A673 (cell line): Measurements from ENCODE around the gene SERPINF2. TPM values are rescaled to one million over a fixed set of nuclear protein-coding genes. Genes with fewer than 3 reads are reported as not detected.
"Not testable (repeated sequence)": the region's sequence is repeated elsewhere in the genome, so short reads cannot be mapped to it uniquely, and the experiment has no call there.

Experiments used
- BruUV-seq: library from RNA; stranded (reverse); fragments of 400-500 nt; replicated peaks from 2 replicates; lab custom pipeline; 2021; lab: Mats Ljungman, UMichigan
- CTCF ChIA-PET: fragments of 300-600 bp; sonication (Branson Sonifier 250); formaldehyde crosslinking; loops from one replicate; lab custom pipeline; 2022; ENCODE audit warnings: antibody characterized with exemption; lab: Charles Lee
- POLR2A ChIA-PET: fragments of 300-600 bp; sonication (Branson Sonifier 250); formaldehyde crosslinking; loops from one replicate; lab custom pipeline; 2022; ENCODE audit warnings: antibody characterized with exemption; ENCODE audit not compliant: low non-redundant PET; lab: Charles Lee
- DNase-seq: peaks from one replicate; pipeline ENCODE4 v3.0.0-alpha.2; 2015; ENCODE audit warnings: low spot score
- H3K27ac ChIP-seq: fragments of 200-600 bp; sonication (generic); 2 replicates; pipeline ENCODE4 v1.5.1; 2016; ENCODE audit warnings: mixed run types, low read depth, mild to moderate bottlenecking, mixed read lengths, antibody characterized with exemption, low read length; ENCODE audit not compliant: poor library complexity, severe bottlenecking
- H3K27me3 ChIP-seq: fragments of 200-600 bp; sonication (generic); replicated peaks from 2 replicates; pipeline ENCODE4 v1.6.1; 2017; ENCODE audit warnings: mixed run types, low read depth, mild to moderate bottlenecking, mixed read lengths, antibody characterized with exemption, low read length; ENCODE audit not compliant: insufficient read depth, poor library complexity
- H3K36me3 ChIP-seq: fragments of 200-600 bp; sonication (generic); 2 replicates; pipeline ENCODE4 v1.6.1; 2016; ENCODE audit warnings: mixed run types, mild to moderate bottlenecking, mixed read lengths, antibody characterized with exemption, low read length; ENCODE audit not compliant: insufficient read depth, poor library complexity, severe bottlenecking
- H3K4me1 ChIP-seq: fragments of 200-600 bp; sonication (generic); 2 replicates; pipeline ENCODE4 v1.6.1; 2017; ENCODE audit warnings: mixed run types, mild to moderate bottlenecking, mixed read lengths, antibody characterized with exemption, low read length; ENCODE audit not compliant: insufficient read depth, poor library complexity, severe bottlenecking
- H3K4me3 ChIP-seq: fragments of 200-600 bp; sonication (generic); 2 replicates; pipeline ENCODE4 v1.5.1; 2016; ENCODE audit warnings: low read depth, mixed run types, mild to moderate bottlenecking, mixed read lengths, low read length; ENCODE audit not compliant: poor library complexity, severe bottlenecking
- H3K9me3 ChIP-seq: fragments of 200-600 bp; sonication (generic); 2 replicates; pipeline ENCODE4 v1.6.1; 2016; ENCODE audit warnings: mixed run types, low read depth, mild to moderate bottlenecking, mixed read lengths, antibody characterized with exemption, low read length; ENCODE audit not compliant: poor library complexity, severe bottlenecking
- CTCF ChIP-seq: fragments of 300-800, 200-600 bp; sonication (generic); conservative IDR thresholded peaks from 2 replicates; pipeline ENCODE4 v1.5.1; 2017; ENCODE audit warnings: low read depth, mild to moderate bottlenecking, antibody characterized with exemption, low read length, moderate library complexity, mixed read lengths
- EZH2 ChIP-seq: fragments of 200-600 bp; sonication (generic); IDR thresholded peaks from 2 replicates; pipeline ENCODE4 v1.6.1; 2017; ENCODE audit warnings: borderline replicate concordance, low read depth, mild to moderate bottlenecking, mixed read lengths, antibody characterized with exemption, low read length; ENCODE audit not compliant: poor library complexity, severe bottlenecking
- intact Hi-C: fragments of 100-400 bp; cut with micrococcal nuclease; formaldehyde crosslinking; loops from one replicate; pipeline ENCODE4 v1.10.0; 2022; ENCODE audit not compliant: unreplicated experiment
- total RNA-seq: library from RNA; stranded (reverse); gene quantifications from 2 replicates; pipeline ENCODE4 v1.2.3, GENCODE V29; 2021

The SERPINF2 gene
- total RNA-seq, 1 experiment from 2014 or later, result 0.37 TPM

GRCh38 chr17:1793447-1793806 lies 50.8 kb downstream of the SERPINF2 start:
- CTCF ChIA-PET, result no interaction called here
- Histone ChIP-seq H3K4me1 (peaks cover 17% of the 10 kb centered on the region), H3K27ac (no peak overlapping the region), H3K4me3 (no peak overlapping the region), H3K9me3 (no peaks in the 10 kb centered on the region), H3K36me3 (no peaks in the 10 kb centered on the region), H3K27me3 (no peaks in the 10 kb centered on the region)
- no TSS peak for BruUV-seq
- POLR2A ChIA-PET, result no interaction called here
- DNase-seq, result no peak
- intact Hi-C loops, result no loop called here
- TF ChIP-seq EZH2 (no peak), CTCF (no peak)

- intact Hi-C loops, result no loop called here
- ChIA-PET CTCF (no interaction called here), POLR2A (no interaction called here)
- H3K4me3 ChIP-seq, result no peak overlapping the region
- no TSS peak for BruUV-seq
- no peak for DNase-seq
- peaks cover 11% of the 10 kb centered on the region for H3K36me3 ChIP-seq
- TF ChIP-seq CTCF (no peak), EZH2 (no peak)
- no peak overlapping the region for H3K27ac ChIP-seq
- H3K4me1 ChIP-seq, result peaks cover 8% of the 10 kb centered on the region
- H3K27me3 ChIP-seq, result no peaks in the 10 kb centered on the region
- H3K9me3 ChIP-seq, result no peaks in the 10 kb centered on the region
Measured at GRCh38 chr17:1796800-1797199, 54.1 kb downstream of the SERPINF2 start.

- H3K27me3 ChIP-seq, result no peaks in the 10 kb centered on the region
- no peak overlapping the region for H3K27ac ChIP-seq
- intact Hi-C loops, result no loop called here
- ChIA-PET POLR2A (interaction anchor here (0.6 kb wide), 1 partner anchor 506 kb away, joined by 3 read pairs; the partner anchor contains the start of gene SMG6), CTCF (no interaction called here)
- peaks cover 5% of the 10 kb centered on the region for H3K4me1 ChIP-seq
- no peak for DNase-seq
- TF ChIP-seq CTCF (no peak), EZH2 (no peak)
- H3K9me3 ChIP-seq, result no peaks in the 10 kb centered on the region
- H3K36me3 ChIP-seq, result peaks cover 11% of the 10 kb centered on the region
- no peak overlapping the region for H3K4me3 ChIP-seq
- BruUV-seq, result no TSS peak
Measured at GRCh38 chr17:1797323-1797722, 54.7 kb downstream of the SERPINF2 start.

- H3K9me3 ChIP-seq, BruUV-seq, intact Hi-C loops, CTCF ChIA-PET, H3K4me1 ChIP-seq, DNase-seq, H3K27ac ChIP-seq, H3K27me3 ChIP-seq, H3K4me3 ChIP-seq: not testable (repeated sequence)
- POLR2A ChIA-PET, result interaction anchor here (0.6 kb wide), 1 partner anchor 506 kb away, joined by 3 read pairs; the partner anchor contains the start of gene SMG6
- peaks cover 11% of the 10 kb centered on the region for H3K36me3 ChIP-seq
Measured at GRCh38 chr17:1797846-1798245, 55.2 kb downstream of the SERPINF2 start.
